GM12878 (cell line): Measurements from ENCODE around the gene RCC1. TPM values are rescaled to one million over a fixed set of nuclear protein-coding genes. Genes with fewer than 3 reads are reported as not detected.

ENCODE experiments used
- ATAC-seq: fragments of 200-7000 bp; cut with Tn5 transposase; 3 replicates; pipeline ENCODE4 v1.9.1; 2020; ENCODE audit warnings: mild to moderate bottlenecking, moderate library complexity
- BruUV-seq: library from RNA; stranded (reverse); fragments of 400-500 nt; replicated peaks from 2 replicates; lab custom pipeline; 2021; lab: Mats Ljungman, UMichigan
- CTCF ChIA-PET: fragments of 300-600 bp; sonication (Branson Sonifier 250); formaldehyde crosslinking; extraction: SDS; loops from one replicate; lab custom pipeline; 2021; ENCODE audit warnings: inconsistent platforms; lab: Yijun Ruan, JAX
- POLR2A ChIA-PET: fragments of 350-600 bp; formaldehyde crosslinking; extraction: SDS; loops from one replicate; lab custom pipeline; 2021; ENCODE audit warnings: inconsistent platforms; lab: Charles Lee
- RAD21 ChIA-PET: fragments of 300-600 bp; sonication (Branson Sonifier 250); formaldehyde crosslinking; loops from one replicate; lab custom pipeline; 2023; ENCODE audit warnings: antibody characterized with exemption; ENCODE audit not compliant: unreplicated experiment; lab: Charles Lee
- SMC1A ChIA-PET: fragments of 300-600 bp; sonication (Branson Sonifier 250); formaldehyde crosslinking; loops from one replicate; lab custom pipeline; 2023; ENCODE audit not compliant: unreplicated experiment, uncharacterized antibody; lab: Charles Lee
- DNase-seq: peaks from one replicate; pipeline ENCODE4 v3.0.0-alpha.2; 2011; ENCODE audit warnings: low read depth, low spot score
- FAIRE-seq: peaks from 3 replicates; lab custom pipeline; 2011; peaks lifted over from hg19 to GRCh38; lab: Jason Lieb, UNC
- H2AFZ ChIP-seq: 2 replicates; pipeline ENCODE4 v1.6.0; 2011; ENCODE audit warnings: low read depth, low read length, control low read depth; ENCODE audit not compliant: control insufficient read depth
- H3K27ac ChIP-seq: 2 replicates; pipeline ENCODE4 v1.5.1; 2011; ENCODE audit warnings: control low read depth; ENCODE audit not compliant: control insufficient read depth, insufficient read depth
- H3K27me3 ChIP-seq, 2 experiments: replicated peaks in 1 of 2; 2 replicates each; pipeline versions ENCODE4 v1.6.0 to v1.6.1; 2011; ENCODE audit warnings: low read length in 1 of 2; ENCODE audit not compliant: control insufficient read depth in 2 of 2, insufficient read depth in 2 of 2
- H3K36me3 ChIP-seq, 2 experiments: 2 replicates each; pipeline ENCODE4 v1.5.1; 2011; ENCODE audit warnings: low read length in 1 of 2; ENCODE audit not compliant: control insufficient read depth in 2 of 2, insufficient read depth in 2 of 2
- H3K4me1 ChIP-seq: 2 replicates; pipeline ENCODE4 v1.6.1; 2011; ENCODE audit warnings: mild to moderate bottlenecking, low read length, moderate library complexity, mixed read lengths; ENCODE audit not compliant: control insufficient read depth, insufficient read depth
- H3K4me2 ChIP-seq: 2 replicates; pipeline ENCODE4 v1.6.0; 2011; ENCODE audit warnings: control low read depth; ENCODE audit not compliant: control insufficient read depth, insufficient read depth
- H3K4me3 ChIP-seq: fragments of 200-600 bp; sonication (generic); 2 replicates; pipeline ENCODE4 v1.5.1; 2016
- H3K79me2 ChIP-seq: 2 replicates; pipeline ENCODE4 v1.6.0; 2011; ENCODE audit warnings: low read length; ENCODE audit not compliant: control insufficient read depth, insufficient read depth
- H3K9ac ChIP-seq: 2 replicates; pipeline ENCODE4 v1.8.0; 2011; ENCODE audit warnings: low read length, control low read depth, mixed read lengths; ENCODE audit not compliant: control insufficient read depth, insufficient read depth
- H3K9me3 ChIP-seq: replicated peaks from 3 replicates; pipeline ENCODE4 v1.5.1; 2011; ENCODE audit warnings: mild to moderate bottlenecking, low read length; ENCODE audit not compliant: control insufficient read depth, insufficient read depth
- H4K20me1 ChIP-seq: 2 replicates; pipeline ENCODE4 v1.6.0; 2011; ENCODE audit not compliant: control insufficient read depth, insufficient read depth
- ESRRA ChIP-seq: IDR thresholded peaks from 2 replicates; pipeline ENCODE4 v1.6.1; 2012; ENCODE audit warnings: mild to moderate bottlenecking, low read length, improper control_type of control experiment
- KAT2A ChIP-seq: conservative IDR thresholded peaks from 2 replicates; pipeline ENCODE4 v1.6.1; 2011; ENCODE audit warnings: low read depth, low read length; ENCODE audit not compliant: control insufficient read depth
- NRF1 ChIP-seq: conservative IDR thresholded peaks from 2 replicates; pipeline ENCODE4 v1.6.1; 2011; ENCODE audit warnings: mild to moderate bottlenecking, low read depth, low read length, improper control_type of control experiment
- PML ChIP-seq: IDR thresholded peaks from 2 replicates; pipeline ENCODE4 v1.6.1; 2012; ENCODE audit warnings: low read length, inconsistent platforms
- RAD51 ChIP-seq: fragments of 450-650 bp; IDR thresholded peaks from 2 replicates; pipeline ENCODE4 v1.6.1; 2016; ENCODE audit warnings: moderate library complexity, mild to moderate bottlenecking, inconsistent platforms
- SMAD5 ChIP-seq: IDR thresholded peaks from 2 replicates; pipeline ENCODE4 v1.6.1; 2016; ENCODE audit warnings: antibody characterized with exemption, low read depth
- ZNF217 ChIP-seq: fragments of 450-650 bp; IDR thresholded peaks from 2 replicates; pipeline ENCODE4 v1.6.1; 2017; ENCODE audit warnings: antibody characterized with exemption, mild to moderate bottlenecking
- ZNF24 ChIP-seq: fragments of 450-650 bp; IDR thresholded peaks from 2 replicates; pipeline ENCODE4 v1.6.1; 2017; ENCODE audit warnings: antibody characterized with exemption, mild to moderate bottlenecking
- WGBS: methylation state at CpG from one replicate; pipeline ENCODE4 v1.1.6; 2016; ENCODE audit warnings: low lambda C conversion rate; ENCODE audit not compliant: insufficient replicate concordance, insufficient coverage; ENCODE audit errors: missing lambda C conversion rate; 5-methylcytosine and 5-hydroxymethylcytosine counted together
- in situ Hi-C: fragments of 300-500 bp; cut with MboI; formaldehyde crosslinking; loops from 9 replicates; pipeline ENCODE4 v1.14.3; 2018; ENCODE audit warnings: mixed read lengths
- intact Hi-C: fragments of 100-400 bp; cut with micrococcal nuclease; formaldehyde crosslinking; loops from one replicate; pipeline ENCODE4 v1.14.2; 2022; ENCODE audit not compliant: unreplicated experiment
- polyA plus RNA-seq, 11 experiments: library from polyadenylated mRNA; depleted of rRNA in 4 of 11; unstranded in 6 of 11; stranded (reverse) in 5 of 11; fragments of >200 nt; fragmentation: Nextera tagmentation in 4 of 11; fragmentation: Illumina TruSeq in 1 of 11; extraction: Ambion mirVana in 4 of 11; extraction: Trizol in 1 of 11; gene quantifications; 1 replicate in 1 of 11; 2 replicates in 10 of 11; pipeline versions ENCODE4 v1.2.1 to v1.2.3, GENCODE V29; 2011 to 2016; ENCODE audit warnings: inconsistent platforms in 2 of 11, missing spikeins in 2 of 11, low read depth in 1 of 11
- total RNA-seq, 4 experiments: library from RNA; depleted of rRNA in 3 of 4; stranded (reverse); fragments of >200 nt in 3 of 4; fragmentation: Illumina TruSeq in 1 of 4; extraction: Trizol in 1 of 4; gene quantifications; 2 replicates each; pipeline versions ENCODE4 v1.2.1 to v1.2.3, GENCODE V29; 2013 to 2021
- TF ChIP-seq, protein P1 (sequence below): fragments of 450-650 bp; IDR thresholded peaks from 2 replicates; pipeline ENCODE4 v1.6.1; 2018; ENCODE audit warnings: borderline replicate concordance, mild to moderate bottlenecking; ENCODE audit not compliant: partially characterized antibody
- TF ChIP-seq, protein P2 (sequence below): IDR thresholded peaks from 2 replicates; pipeline ENCODE4 v1.6.1; 2011; ENCODE audit warnings: low read depth, low read length, improper control_type of control experiment, borderline replicate concordance
- TF ChIP-seq, protein P3 (sequence below): IDR thresholded peaks from 2 replicates; pipeline ENCODE4 v1.6.1; 2012; ENCODE audit warnings: low read depth, low read length, improper control_type of control experiment

Gene RCC1
- total and polyA plus RNA-seq, 10 of the 15 experiments (the other 5 are each of a cell fraction or from before 2014, with no cell fraction given) = 8.3 to 99.4 (median 74.6) TPM

DNA sequence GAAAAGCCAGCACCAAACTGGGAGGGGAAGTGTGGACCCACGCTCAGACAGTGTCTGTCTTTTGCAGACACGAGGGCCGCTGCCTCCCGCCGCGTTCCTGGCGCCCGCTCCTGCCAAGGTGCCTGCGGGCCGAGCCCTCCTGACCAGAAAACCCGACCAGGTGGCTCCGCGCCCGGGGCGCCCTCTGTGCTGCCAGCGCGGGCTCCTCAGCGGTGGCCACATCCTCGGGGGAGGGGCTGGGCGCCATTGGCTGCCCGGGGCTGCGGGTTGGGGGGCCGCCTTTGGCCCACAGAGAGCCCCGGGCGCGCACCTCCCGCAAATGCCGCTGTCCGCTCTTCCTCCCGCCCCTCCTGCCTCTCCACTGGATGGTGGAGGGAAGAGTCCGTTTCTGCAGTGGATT, 24.6 kb downstream of the RCC1 start:
- Histone ChIP-seq H3K9ac (no peak overlapping the region), H4K20me1 (no peaks in the 10 kb centered on the region), H3K4me2 (no peak overlapping the region), H3K79me2 (peaks cover 7% of the 10 kb centered on the region), H3K27me3 (no peaks in the 10 kb centered on the region), H3K9me3 (no peaks in the 10 kb centered on the region), H2AFZ (no peak overlapping the region), H3K4me1 (no peaks in the 10 kb centered on the region), H3K36me3 (peaks cover 18 to 27% of the 10 kb centered on the region in 2 experiments; a peak in 3 of 4 replicates), H3K27ac (no peak overlapping the region), H3K4me3 (no peak overlapping the region)
- CTCF ChIA-PET = interaction anchor here (0.6 kb wide), 2 partner anchors 15 to 110 kb away, joined by 3 read pairs; no protein-coding TSS in a partner anchor
- in situ Hi-C loops = no loop called here
- RAD21 ChIA-PET = interaction anchor here (0.6 kb wide), 1 partner anchor 94 kb away, joined by 4 read pairs; no protein-coding TSS in a partner anchor
- TF ChIP-seq PML = no peak
- no peak for TF ChIP-seq ZNF217
- TF ChIP-seq, protein P1, sequence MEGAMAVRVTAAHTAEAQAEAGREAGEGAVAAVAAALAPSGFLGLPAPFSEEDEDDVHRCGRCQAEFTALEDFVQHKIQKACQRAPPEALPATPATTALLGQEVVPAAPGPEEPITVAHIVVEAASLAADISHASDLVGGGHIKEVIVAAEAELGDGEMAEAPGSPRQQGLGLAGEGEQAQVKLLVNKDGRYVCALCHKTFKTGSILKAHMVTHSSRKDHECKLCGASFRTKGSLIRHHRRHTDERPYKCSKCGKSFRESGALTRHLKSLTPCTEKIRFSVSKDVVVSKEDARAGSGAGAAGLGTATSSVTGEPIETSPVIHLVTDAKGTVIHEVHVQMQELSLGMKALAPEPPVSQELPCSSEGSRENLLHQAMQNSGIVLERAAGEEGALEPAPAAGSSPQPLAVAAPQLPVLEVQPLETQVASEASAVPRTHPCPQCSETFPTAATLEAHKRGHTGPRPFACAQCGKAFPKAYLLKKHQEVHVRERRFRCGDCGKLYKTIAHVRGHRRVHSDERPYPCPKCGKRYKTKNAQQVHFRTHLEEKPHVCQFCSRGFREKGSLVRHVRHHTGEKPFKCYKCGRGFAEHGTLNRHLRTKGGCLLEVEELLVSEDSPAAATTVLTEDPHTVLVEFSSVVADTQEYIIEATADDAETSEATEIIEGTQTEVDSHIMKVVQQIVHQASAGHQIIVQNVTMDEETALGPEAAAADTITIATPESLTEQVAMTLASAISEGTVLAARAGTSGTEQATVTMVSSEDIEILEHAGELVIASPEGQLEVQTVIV = no peak
- no peak for TF ChIP-seq SMAD5
- TF ChIP-seq ESRRA = no peak
- no peak for TF ChIP-seq NRF1
- TF ChIP-seq RAD51 = no peak
- TF ChIP-seq, protein P2, sequence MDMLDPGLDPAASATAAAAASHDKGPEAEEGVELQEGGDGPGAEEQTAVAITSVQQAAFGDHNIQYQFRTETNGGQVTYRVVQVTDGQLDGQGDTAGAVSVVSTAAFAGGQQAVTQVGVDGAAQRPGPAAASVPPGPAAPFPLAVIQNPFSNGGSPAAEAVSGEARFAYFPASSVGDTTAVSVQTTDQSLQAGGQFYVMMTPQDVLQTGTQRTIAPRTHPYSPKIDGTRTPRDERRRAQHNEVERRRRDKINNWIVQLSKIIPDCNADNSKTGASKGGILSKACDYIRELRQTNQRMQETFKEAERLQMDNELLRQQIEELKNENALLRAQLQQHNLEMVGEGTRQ = no peak
- TF ChIP-seq KAT2A = no peak
- no peak for TF ChIP-seq ZNF24
- TF ChIP-seq, protein P3, sequence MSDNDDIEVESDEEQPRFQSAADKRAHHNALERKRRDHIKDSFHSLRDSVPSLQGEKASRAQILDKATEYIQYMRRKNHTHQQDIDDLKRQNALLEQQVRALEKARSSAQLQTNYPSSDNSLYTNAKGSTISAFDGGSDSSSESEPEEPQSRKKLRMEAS = no peak
- intact Hi-C loops = no loop called here
- BruUV-seq = no TSS peak
- DNase-seq = no peak
- over 99% methylated on average over 20 of the region's 31 CpGs for WGBS
- no peak for ATAC-seq
- SMC1A ChIA-PET = interaction anchor here (0.6 to 0.7 kb wide), 2 partner anchors 76 to 243 kb away, joined by 3 read pairs; no protein-coding TSS in a partner anchor
- POLR2A ChIA-PET = interaction anchor here (0.6 to 0.7 kb wide), 2 partner anchors 52 to 98 kb away, joined by 3 to 4 read pairs; no protein-coding TSS in a partner anchor
- FAIRE-seq = no peak
